ENCODE results near the gene B3GNT2. TPM values are rescaled to one million over a fixed set of nuclear protein-coding genes. Genes with fewer than 3 reads are reported as not detected.
"Not testable (repeated sequence)": the region's sequence is repeated elsewhere in the genome, so short reads cannot be mapped to it uniquely, and the experiment has no call there.

B3GNT2 gene
- polyA plus RNA-seq, 1 of the 3 experiments (the other 2 are of a cell fraction): 6.3 TPM

DNA sequence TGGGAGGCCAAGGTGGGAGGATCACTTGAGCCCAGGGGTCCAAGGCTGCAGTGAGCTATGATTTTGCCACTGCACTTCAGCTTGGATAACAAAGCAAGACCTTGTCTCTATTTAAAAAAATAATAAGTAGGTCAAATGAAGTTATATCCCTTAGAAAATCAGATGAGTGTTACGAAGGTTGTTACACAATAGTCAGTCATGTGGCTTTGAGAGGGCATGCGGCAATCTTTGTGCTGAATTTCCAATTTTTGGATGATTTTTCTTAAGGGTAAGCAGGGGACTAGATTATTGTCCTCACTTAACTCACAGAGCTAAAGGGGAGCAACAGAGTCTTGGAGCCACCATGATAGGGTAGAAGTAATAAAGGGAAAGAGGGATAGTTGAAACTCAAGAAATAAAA, 71.8 kb downstream of the B3GNT2 start:
- CTCF ChIA-PET: no interaction called here
- no peaks in the 10 kb centered on the region; a peak in 1 of 4 replicates for H3K4me1 ChIP-seq (ENCODE audit: control insufficient read depth in 1 of 2, insufficient read depth in 2 of 2, low read depth in 1 of 2, low read length in 1 of 2)
- no peak overlapping the region for H3K27ac ChIP-seq (ENCODE audit: low read depth in 2 of 2, low read length in 1 of 2)
- no peak overlapping the region for H2AFZ ChIP-seq (ENCODE audit: low read depth)
- 78% methylated on average over 2 of the region's 2 CpGs for WGBS (ENCODE audit: low lambda C conversion rate)
- no peak overlapping the region for H3K4me3 ChIP-seq (ENCODE audit: low read depth in 2 of 2, low read length in 1 of 2)
- H3K9ac ChIP-seq: no peak overlapping the region
- H3K4me2 ChIP-seq: no peak overlapping the region
- H3K9me3 ChIP-seq: no peaks in the 10 kb centered on the region
- DNase-seq: no peak
- no peaks in the 10 kb centered on the region for H3F3A ChIP-seq (replicated peaks; ENCODE audit: insufficient read depth)
- no peaks in the 10 kb centered on the region for H3K79me2 ChIP-seq (ENCODE audit: insufficient read depth)
- no peaks in the 10 kb centered on the region for H3K27me3 ChIP-seq (ENCODE audit: insufficient read depth)
- POLR2A ChIA-PET: interaction anchor here (0.6 kb wide), 1 partner anchor 32 kb away, joined by 3 read pairs; no protein-coding TSS in a partner anchor
- no peaks in the 10 kb centered on the region for H4K20me1 ChIP-seq (ENCODE audit: insufficient read depth)
- no peaks in the 10 kb centered on the region for H3K36me3 ChIP-seq (replicated peaks in 1 of 2; ENCODE audit: control insufficient read depth in 1 of 2, insufficient read depth in 2 of 2, low read length in 1 of 2)
- no peaks in the 10 kb centered on the region for H3K9me2 ChIP-seq
- TF ChIP-seq NRF1 (IDR thresholded peaks at IDR 0.05; ENCODE audit: low read depth, low read length) (no peak), YY1 (IDR thresholded peaks at IDR 0.05; ENCODE audit: low read depth) (no peak), MEF2A (IDR thresholded peaks at IDR 0.05; ENCODE audit: borderline replicate concordance, low read depth) (no peak), FOXJ3 (CRISPR knock-in tag; IDR thresholded peaks at IDR 0.05) (no peak)
- TF ChIP-seq, protein P1, sequence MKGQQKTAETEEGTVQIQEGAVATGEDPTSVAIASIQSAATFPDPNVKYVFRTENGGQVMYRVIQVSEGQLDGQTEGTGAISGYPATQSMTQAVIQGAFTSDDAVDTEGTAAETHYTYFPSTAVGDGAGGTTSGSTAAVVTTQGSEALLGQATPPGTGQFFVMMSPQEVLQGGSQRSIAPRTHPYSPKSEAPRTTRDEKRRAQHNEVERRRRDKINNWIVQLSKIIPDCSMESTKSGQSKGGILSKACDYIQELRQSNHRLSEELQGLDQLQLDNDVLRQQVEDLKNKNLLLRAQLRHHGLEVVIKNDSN (IDR thresholded peaks at IDR 0.05; ENCODE audit: borderline replicate concordance, low read depth): no peak
- TF ChIP-seq, protein P2, sequence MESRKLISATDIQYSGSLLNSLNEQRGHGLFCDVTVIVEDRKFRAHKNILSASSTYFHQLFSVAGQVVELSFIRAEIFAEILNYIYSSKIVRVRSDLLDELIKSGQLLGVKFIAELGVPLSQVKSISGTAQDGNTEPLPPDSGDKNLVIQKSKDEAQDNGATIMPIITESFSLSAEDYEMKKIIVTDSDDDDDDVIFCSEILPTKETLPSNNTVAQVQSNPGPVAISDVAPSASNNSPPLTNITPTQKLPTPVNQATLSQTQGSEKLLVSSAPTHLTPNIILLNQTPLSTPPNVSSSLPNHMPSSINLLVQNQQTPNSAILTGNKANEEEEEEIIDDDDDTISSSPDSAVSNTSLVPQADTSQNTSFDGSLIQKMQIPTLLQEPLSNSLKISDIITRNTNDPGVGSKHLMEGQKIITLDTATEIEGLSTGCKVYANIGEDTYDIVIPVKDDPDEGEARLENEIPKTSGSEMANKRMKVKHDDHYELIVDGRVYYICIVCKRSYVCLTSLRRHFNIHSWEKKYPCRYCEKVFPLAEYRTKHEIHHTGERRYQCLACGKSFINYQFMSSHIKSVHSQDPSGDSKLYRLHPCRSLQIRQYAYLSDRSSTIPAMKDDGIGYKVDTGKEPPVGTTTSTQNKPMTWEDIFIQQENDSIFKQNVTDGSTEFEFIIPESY (IDR thresholded peaks at IDR 0.05; ENCODE audit: borderline replicate concordance, low read depth): no peak
- TF ChIP-seq, protein P3, sequence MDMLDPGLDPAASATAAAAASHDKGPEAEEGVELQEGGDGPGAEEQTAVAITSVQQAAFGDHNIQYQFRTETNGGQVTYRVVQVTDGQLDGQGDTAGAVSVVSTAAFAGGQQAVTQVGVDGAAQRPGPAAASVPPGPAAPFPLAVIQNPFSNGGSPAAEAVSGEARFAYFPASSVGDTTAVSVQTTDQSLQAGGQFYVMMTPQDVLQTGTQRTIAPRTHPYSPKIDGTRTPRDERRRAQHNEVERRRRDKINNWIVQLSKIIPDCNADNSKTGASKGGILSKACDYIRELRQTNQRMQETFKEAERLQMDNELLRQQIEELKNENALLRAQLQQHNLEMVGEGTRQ (IDR thresholded peaks at IDR 0.05; ENCODE audit: borderline replicate concordance, low read depth, low read length): no peak

DNA sequence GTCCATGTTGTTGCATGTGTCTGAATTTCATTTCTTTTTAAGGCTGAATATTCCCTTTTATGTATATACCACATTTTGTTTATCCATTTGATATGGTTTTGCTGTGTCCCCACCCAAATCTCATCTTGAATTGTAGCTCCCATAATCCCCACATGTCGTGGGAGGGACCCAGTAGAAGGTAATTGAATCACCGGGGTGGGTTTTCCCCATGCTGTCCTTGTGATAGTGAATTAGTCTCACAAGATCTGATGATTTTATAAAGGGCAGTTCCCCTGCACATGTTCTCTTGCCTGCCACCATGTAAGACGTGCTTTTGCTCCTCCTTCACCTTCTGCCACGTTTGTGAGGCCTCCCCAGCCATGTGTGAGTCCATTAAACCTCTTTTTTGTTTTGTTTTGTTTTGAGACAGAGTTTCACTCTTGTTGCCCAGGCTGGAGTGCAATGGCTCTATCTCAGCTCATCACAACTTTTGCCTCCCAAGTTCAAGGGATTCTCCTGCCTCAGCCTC, 72.8 kb downstream of the B3GNT2 start:
- H3K9me2 ChIP-seq; H3K4me2 ChIP-seq; H3K27ac ChIP-seq (ENCODE audit: low read depth in 2 of 2, low read length in 1 of 2); H3K4me3 ChIP-seq (ENCODE audit: low read depth in 2 of 2, low read length in 1 of 2); POLR2A ChIA-PET; DNase-seq; H4K20me1 ChIP-seq (ENCODE audit: insufficient read depth); H3K9ac ChIP-seq; H3K27me3 ChIP-seq (ENCODE audit: insufficient read depth); H3K36me3 ChIP-seq (replicated peaks in 1 of 2; ENCODE audit: control insufficient read depth in 1 of 2, insufficient read depth in 2 of 2, low read length in 1 of 2); H3K9me3 ChIP-seq; H3K4me1 ChIP-seq (ENCODE audit: control insufficient read depth in 1 of 2, insufficient read depth in 2 of 2, low read depth in 1 of 2, low read length in 1 of 2); H3K79me2 ChIP-seq (ENCODE audit: insufficient read depth); H2AFZ ChIP-seq (ENCODE audit: low read depth); H3F3A ChIP-seq (replicated peaks; ENCODE audit: insufficient read depth): not testable (repeated sequence)
- CTCF ChIA-PET: interaction anchor here (0.5 kb wide), 1 partner anchor 27 kb away, joined by 3 read pairs; no protein-coding TSS in a partner anchor
- 40% methylated on average over 4 of the region's 4 CpGs for WGBS (ENCODE audit: low lambda C conversion rate)
